Mucosa of stomach (tissue), 1 donor: ENCODE results near the gene CUL4A.
"Not testable (repeated sequence)": the region's sequence is repeated elsewhere in the genome, so short reads cannot be mapped to it uniquely, and the experiment has no call there.

Experiments
- H3K27me3 ChIP-seq: one replicate; pipeline ENCODE4 v1.7.0; 2013; ENCODE audit warnings: mild to moderate bottlenecking, low read length; ENCODE audit not compliant: control insufficient read depth, insufficient read depth
- H3K36me3 ChIP-seq: one replicate; pipeline ENCODE4 v1.7.0; 2013; ENCODE audit warnings: low read length; ENCODE audit not compliant: control insufficient read depth, insufficient read depth
- H3K4me1 ChIP-seq: one replicate; pipeline ENCODE4 v1.7.0; 2013; ENCODE audit warnings: mild to moderate bottlenecking, low read length; ENCODE audit not compliant: control insufficient read depth, insufficient read depth
- H3K4me3 ChIP-seq: one replicate; pipeline ENCODE4 v1.7.0; 2013; ENCODE audit warnings: low read length
- H3K9ac ChIP-seq: one replicate; pipeline ENCODE4 v1.7.0; 2013; ENCODE audit warnings: mild to moderate bottlenecking, low read length, moderate library complexity
- H3K9me3 ChIP-seq: one replicate; pipeline ENCODE4 v1.7.0; 2013; ENCODE audit warnings: mild to moderate bottlenecking, low read length, moderate library complexity; ENCODE audit not compliant: control insufficient read depth
- donor health status: Pancreatic carcinoma.

Gene CUL4A

GRCh38 chr13:113260996-113261395 lies 51.6 kb downstream of the CUL4A start:
- H3K9ac ChIP-seq: no peak overlapping the region
- no peak overlapping the region for H3K4me3 ChIP-seq
- no peaks in the 10 kb centered on the region for H3K27me3 ChIP-seq
- H3K9me3 ChIP-seq: no peaks in the 10 kb centered on the region
- H3K36me3 ChIP-seq: peaks cover 11% of the 10 kb centered on the region
- H3K4me1 ChIP-seq: no peaks in the 10 kb centered on the region

- not testable (repeated sequence) for H3K4me3 ChIP-seq, H3K27me3 ChIP-seq, H3K9me3 ChIP-seq, H3K4me1 ChIP-seq, H3K36me3 ChIP-seq, H3K9ac ChIP-seq
These were observed 53.6 kb downstream of the CUL4A start for GRCh38 chr13:113263016-113263415.

- Histone ChIP-seq H3K4me1 (no peaks in the 10 kb centered on the region), H3K4me3 (no peak overlapping the region)
These were observed 58.4 kb downstream of the CUL4A start for GRCh38 chr13:113267642-113268405.

GRCh38 chr13:113272031-113272430 lies 62.6 kb downstream of the CUL4A start:
- H3K27me3 ChIP-seq: no peaks in the 10 kb centered on the region
- H3K4me1 ChIP-seq: no peaks in the 10 kb centered on the region
- H3K36me3 ChIP-seq: no peaks in the 10 kb centered on the region
- H3K9ac ChIP-seq: no peak overlapping the region
- H3K9me3 ChIP-seq: no peaks in the 10 kb centered on the region
- H3K4me3 ChIP-seq: no peak overlapping the region

More at GRCh38 chr13:113267642-113268405, 58.4 kb downstream of the CUL4A start:
- Histone ChIP-seq H3K9me3 (no peaks in the 10 kb centered on the region), H3K27me3 (no peaks in the 10 kb centered on the region), H3K9ac (no peak overlapping the region), H3K36me3 (no peaks in the 10 kb centered on the region)

- no peaks in the 10 kb centered on the region for H3K27me3 ChIP-seq
These were observed 63.3 kb downstream of the CUL4A start for GRCh38 chr13:113272701-113273181.

GRCh38 chr13:113273321-113273720 lies 63.9 kb downstream of the CUL4A start:
- no peak overlapping the region for H3K4me3 ChIP-seq
- no peaks in the 10 kb centered on the region for H3K4me1 ChIP-seq
- no peak overlapping the region for H3K9ac ChIP-seq
- no peaks in the 10 kb centered on the region for H3K27me3 ChIP-seq
- no peaks in the 10 kb centered on the region for H3K9me3 ChIP-seq
- no peaks in the 10 kb centered on the region for H3K36me3 ChIP-seq

More at GRCh38 chr13:113272701-113273181, 63.3 kb downstream of the CUL4A start:
- Histone ChIP-seq H3K4me3 (no peak overlapping the region), H3K4me1 (no peaks in the 10 kb centered on the region), H3K9me3 (no peaks in the 10 kb centered on the region), H3K9ac (no peak overlapping the region), H3K36me3 (no peaks in the 10 kb centered on the region)

- no peak overlapping the region for H3K4me3 ChIP-seq
- no peaks in the 10 kb centered on the region for H3K9me3 ChIP-seq
- H3K9ac ChIP-seq: no peak overlapping the region
- no peaks in the 10 kb centered on the region for H3K27me3 ChIP-seq
- no peaks in the 10 kb centered on the region for H3K4me1 ChIP-seq
- H3K36me3 ChIP-seq: no peaks in the 10 kb centered on the region
These were observed 64.6 kb downstream of the CUL4A start for GRCh38 chr13:113273851-113274590.

- no peaks in the 10 kb centered on the region for H3K9me3 ChIP-seq
- no peak overlapping the region for H3K4me3 ChIP-seq
- no peaks in the 10 kb centered on the region for H3K27me3 ChIP-seq
- no peaks in the 10 kb centered on the region for H3K36me3 ChIP-seq
- no peaks in the 10 kb centered on the region for H3K4me1 ChIP-seq
- no peak overlapping the region for H3K9ac ChIP-seq
These were observed 65.3 kb downstream of the CUL4A start for GRCh38 chr13:113274721-113275120.

- Histone ChIP-seq H3K9me3 (no peaks in the 10 kb centered on the region), H3K9ac (no peak overlapping the region), H3K27me3 (no peaks in the 10 kb centered on the region), H3K36me3 (no peaks in the 10 kb centered on the region), H3K4me1 (no peaks in the 10 kb centered on the region), H3K4me3 (no peak overlapping the region)
These were observed 66.0 kb downstream of the CUL4A start for GRCh38 chr13:113275387-113275786.

GRCh38 chr13:113280126-113280525 lies 70.7 kb downstream of the CUL4A start:
- Histone ChIP-seq H3K36me3 (no peaks in the 10 kb centered on the region), H3K9ac (no peak overlapping the region), H3K4me1 (no peaks in the 10 kb centered on the region), H3K4me3 (no peak overlapping the region), H3K27me3 (no peaks in the 10 kb centered on the region), H3K9me3 (no peaks in the 10 kb centered on the region)

- no peaks in the 10 kb centered on the region for H3K9me3 ChIP-seq
- no peaks in the 10 kb centered on the region for H3K36me3 ChIP-seq
- H3K9ac ChIP-seq: no peak overlapping the region
- H3K4me1 ChIP-seq: no peaks in the 10 kb centered on the region
- no peaks in the 10 kb centered on the region for H3K27me3 ChIP-seq
- H3K4me3 ChIP-seq: no peak overlapping the region
These were observed 74.5 kb downstream of the CUL4A start for GRCh38 chr13:113283904-113284303.

- Histone ChIP-seq H3K27me3 (peaks cover 20% of the 10 kb centered on the region), H3K9me3 (no peaks in the 10 kb centered on the region), H3K9ac (no peak overlapping the region), H3K4me3 (no peak overlapping the region), H3K36me3 (no peaks in the 10 kb centered on the region), H3K4me1 (no peaks in the 10 kb centered on the region)
These were observed 79.5 kb downstream of the CUL4A start for GRCh38 chr13:113288880-113289279.
